SU-DHL-6 (cell line): ENCODE results near the gene PTPRQ.

Experiments
- H2AFZ ChIP-seq: fragments of 200-600 bp; sonication (generic); 2 replicates; pipeline ENCODE4 v1.6.1; 2014; ENCODE audit warnings: low read depth, mild to moderate bottlenecking, moderate library complexity, mixed read lengths, antibody characterized with exemption, low read length; ENCODE audit not compliant: severe bottlenecking
- H3F3A ChIP-seq: fragments of 200-600 bp; shearing (Covaris generic); 2 replicates; pipeline ENCODE4 v1.6.0; 2016; ENCODE audit warnings: antibody characterized with exemption, mild to moderate bottlenecking; ENCODE audit not compliant: insufficient read depth
- H3K27ac ChIP-seq: fragments of 200-600 bp; sonication (generic); 2 replicates; pipeline ENCODE4 v1.5.1; 2016; ENCODE audit warnings: low read depth, mild to moderate bottlenecking, low read length, moderate library complexity, mixed read lengths
- H3K27me3 ChIP-seq: fragments of 200-600 bp; sonication (generic), shearing (Covaris generic); 2 replicates; pipeline ENCODE4 v1.6.0; 2014; ENCODE audit warnings: mild to moderate bottlenecking, low read length
- H3K36me3 ChIP-seq: fragments of 200-600 bp; sonication (generic); 2 replicates; pipeline ENCODE4 v1.6.1; 2014; ENCODE audit warnings: mild to moderate bottlenecking, low read length, mixed read lengths
- H3K4me2 ChIP-seq: fragments of 300-600, 200-600 bp; shearing (Covaris generic), sonication (generic); 2 replicates; pipeline ENCODE4 v1.6.0; 2014; ENCODE audit warnings: low read length, low read depth, mild to moderate bottlenecking; ENCODE audit not compliant: poor library complexity, severe bottlenecking
- H3K4me3 ChIP-seq: fragments of 200-600 bp; sonication (generic); 2 replicates; pipeline ENCODE4 v1.5.1; 2014; ENCODE audit warnings: antibody characterized with exemption, low read length, mild to moderate bottlenecking, mixed read lengths; ENCODE audit not compliant: insufficient read depth, poor library complexity, severe bottlenecking
- H3K79me2 ChIP-seq: fragments of 200-600 bp; sonication (generic); 2 replicates; pipeline ENCODE4 v1.6.1; 2014; ENCODE audit warnings: mild to moderate bottlenecking, low read length, moderate library complexity; ENCODE audit not compliant: insufficient read depth
- H3K9ac ChIP-seq: fragments of 200-600 bp; sonication (generic); 2 replicates; pipeline ENCODE4 v1.7.0; 2014; ENCODE audit warnings: mild to moderate bottlenecking, low read length
- H3K9me2 ChIP-seq: fragments of 200-600 bp; sonication (generic); replicated peaks from 2 replicates; pipeline ENCODE4 v1.6.1; 2014; ENCODE audit warnings: low read length; ENCODE audit not compliant: insufficient read depth
- H3K9me3 ChIP-seq: fragments of 200-600 bp; sonication (generic); 2 replicates; pipeline ENCODE4 v1.6.1; 2014; ENCODE audit warnings: low read length, mixed read lengths; ENCODE audit not compliant: insufficient read depth
- H4K20me1 ChIP-seq: fragments of 200-600 bp; sonication (generic); 2 replicates; pipeline ENCODE4 v1.6.1; 2014; ENCODE audit warnings: low read depth, mild to moderate bottlenecking, antibody characterized with exemption, low read length, moderate library complexity, mixed read lengths
- CTCF ChIP-seq: fragments of 200-600 bp; sonication (generic); IDR thresholded peaks from one replicate; pipeline ENCODE4 v1.5.1; 2017; ENCODE audit warnings: antibody characterized with exemption, mild to moderate bottlenecking, low read length, moderate library complexity; ENCODE audit not compliant: insufficient read depth, poor library complexity, severe bottlenecking
- EZH2phosphoT487 ChIP-seq: fragments of 200-600 bp; sonication (generic), shearing (Covaris generic); conservative IDR thresholded peaks from 2 replicates; pipeline ENCODE4 v1.6.1; 2018; ENCODE audit warnings: mild to moderate bottlenecking, antibody characterized with exemption, low read length, moderate library complexity, mixed read lengths

Gene PTPRQ

GRCh38 chr12:80698847-80699542 lies 255.0 kb downstream of the PTPRQ start:
- H3K36me3 ChIP-seq: no peaks in the 10 kb centered on the region
- H3K4me2 ChIP-seq: no peak overlapping the region
- no peak overlapping the region for H3K9ac ChIP-seq
- no peaks in the 10 kb centered on the region for H3K27me3 ChIP-seq
- H3K4me3 ChIP-seq: no peak overlapping the region
- H4K20me1 ChIP-seq: no peaks in the 10 kb centered on the region
- H3K9me3 ChIP-seq: no peaks in the 10 kb centered on the region
- H3K27ac ChIP-seq: no peak overlapping the region
- H3K9me2 ChIP-seq: no peaks in the 10 kb centered on the region
- TF ChIP-seq CTCF: no peak
- no peak for TF ChIP-seq EZH2phosphoT487
- no peaks in the 10 kb centered on the region for H3K79me2 ChIP-seq
- H3F3A ChIP-seq: no peaks in the 10 kb centered on the region
- H2AFZ ChIP-seq: no peak overlapping the region

- Histone ChIP-seq H3K9me2 (no peaks in the 10 kb centered on the region), H3K27me3 (no peaks in the 10 kb centered on the region), H3K27ac (no peak overlapping the region), H3K36me3 (no peaks in the 10 kb centered on the region), H3K9ac (no peak overlapping the region), H3F3A (no peaks in the 10 kb centered on the region), H3K4me3 (no peak overlapping the region), H3K79me2 (no peaks in the 10 kb centered on the region), H2AFZ (no peak overlapping the region), H3K9me3 (no peaks in the 10 kb centered on the region), H4K20me1 (no peaks in the 10 kb centered on the region), H3K4me2 (no peak overlapping the region)
- TF ChIP-seq CTCF (no peak), EZH2phosphoT487 (no peak)
Observed at GRCh38 chr12:80700327-80700726, 256.3 kb downstream of the PTPRQ start.

DNA sequence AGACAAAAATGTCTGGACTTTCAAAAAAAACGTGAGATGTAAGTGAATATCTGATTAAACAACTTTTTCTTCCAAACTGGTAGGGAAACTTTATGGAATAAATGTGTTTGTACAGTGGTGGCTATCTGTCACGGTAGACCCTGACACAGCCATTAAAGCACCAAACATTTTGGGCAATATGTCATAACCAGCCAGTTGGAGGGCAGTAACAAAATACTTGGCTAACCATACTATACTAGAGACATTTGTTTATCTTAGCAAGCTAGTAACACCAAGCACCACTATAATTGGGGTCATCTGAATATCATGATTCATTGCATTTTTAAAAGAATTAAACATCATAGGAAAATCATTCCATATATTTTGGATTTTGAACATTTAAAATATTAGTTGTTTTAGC lies 257.4 kb downstream of the PTPRQ start:
- Histone ChIP-seq H4K20me1 (no peaks in the 10 kb centered on the region), H3K4me3 (no peak overlapping the region), H3F3A (no peaks in the 10 kb centered on the region), H3K27ac (no peak overlapping the region), H2AFZ (no peak overlapping the region), H3K9ac (no peak overlapping the region), H3K4me2 (no peak overlapping the region), H3K79me2 (no peaks in the 10 kb centered on the region), H3K9me3 (no peaks in the 10 kb centered on the region), H3K27me3 (no peaks in the 10 kb centered on the region), H3K9me2 (no peaks in the 10 kb centered on the region), H3K36me3 (no peaks in the 10 kb centered on the region)
- TF ChIP-seq CTCF: no peak
- TF ChIP-seq EZH2phosphoT487: no peak
